WERI-Rb-1 (cell line): ENCODE measurements around the gene CPNE5.
"Not testable (repeated sequence)": the region's sequence is repeated elsewhere in the genome, so short reads cannot be mapped to it uniquely, and the experiment has no call there.

ENCODE experiments used
- DNase-seq: peaks from one replicate; pipeline ENCODE4 v3.0.0-alpha.2; 2020
- H3K27ac ChIP-seq: fragments of 250-450 bp; sonication (Bioruptor Pico); 2 replicates; pipeline ENCODE4 v1.5.1; 2020; ENCODE audit warnings: mild to moderate bottlenecking, moderate library complexity
- H3K27me3 ChIP-seq: fragments of 250-450 bp; sonication (Bioruptor Pico); 2 replicates; pipeline ENCODE4 v1.5.1; 2021; ENCODE audit warnings: mild to moderate bottlenecking, low read depth, moderate library complexity; ENCODE audit not compliant: insufficient read depth, severe bottlenecking
- H3K36me3 ChIP-seq: fragments of 250-450 bp; sonication (Bioruptor Pico); 2 replicates; pipeline ENCODE4 v1.5.1; 2020; ENCODE audit warnings: mild to moderate bottlenecking, moderate library complexity
- H3K4me3 ChIP-seq: 2 replicates; pipeline ENCODE4 v1.5.1; 2011; ENCODE audit warnings: low read depth, mild to moderate bottlenecking, control low read depth, low read length
- H3K9me3 ChIP-seq: fragments of 250-450 bp; sonication (Bioruptor Pico); 2 replicates; pipeline ENCODE4 v1.5.1; 2021; ENCODE audit warnings: mild to moderate bottlenecking, moderate library complexity; ENCODE audit not compliant: severe bottlenecking
- CTCF ChIP-seq: IDR thresholded peaks from 2 replicates; pipeline ENCODE4 v1.5.1; 2011; ENCODE audit warnings: low read depth, mild to moderate bottlenecking, control low read depth, inconsistent platforms, low read length

CPNE5 gene

GRCh38 chr6:36725581-36725980, 113.7 kb downstream of the CPNE5 start:
- DNase-seq = no peak
- H3K36me3 ChIP-seq = no peaks in the 10 kb centered on the region
- no peak for TF ChIP-seq CTCF
- no peaks in the 10 kb centered on the region for H3K27me3 ChIP-seq
- H3K27ac ChIP-seq = no peak overlapping the region
- H3K4me3 ChIP-seq = no peak overlapping the region
- H3K9me3 ChIP-seq = no peaks in the 10 kb centered on the region

GRCh38 chr6:36724514-36725390, 114.5 kb downstream of the CPNE5 start:
- H3K27ac ChIP-seq = no peak overlapping the region
- no peaks in the 10 kb centered on the region for H3K9me3 ChIP-seq
- H3K36me3 ChIP-seq = no peaks in the 10 kb centered on the region
- no peak overlapping the region for H3K4me3 ChIP-seq
- H3K27me3 ChIP-seq = no peaks in the 10 kb centered on the region
- peak; percentile 83 for TF ChIP-seq CTCF
- DNase-seq = peak; percentile 92

- not testable (repeated sequence) for H3K27me3 ChIP-seq, H3K9me3 ChIP-seq, DNase-seq, H3K27ac ChIP-seq, H3K4me3 ChIP-seq, H3K36me3 ChIP-seq
Observed at GRCh38 chr6:36723992-36724391, 115.3 kb downstream of the CPNE5 start.

GRCh38 chr6:36722879-36723278, 116.4 kb downstream of the CPNE5 start:
- Histone ChIP-seq H3K27ac (no peak overlapping the region), H3K9me3 (no peaks in the 10 kb centered on the region), H3K36me3 (no peaks in the 10 kb centered on the region), H3K4me3 (no peak overlapping the region), H3K27me3 (no peaks in the 10 kb centered on the region)
- DNase-seq = no peak
- TF ChIP-seq CTCF = no peak

- no peak overlapping the region for H3K4me3 ChIP-seq
- no peak for DNase-seq
- no peak overlapping the region for H3K27ac ChIP-seq
- H3K36me3 ChIP-seq = no peaks in the 10 kb centered on the region
- H3K27me3 ChIP-seq = no peaks in the 10 kb centered on the region
- H3K9me3 ChIP-seq = no peaks in the 10 kb centered on the region
- no peak for TF ChIP-seq CTCF
Observed at GRCh38 chr6:36722365-36722764, 116.9 kb downstream of the CPNE5 start.

- TF ChIP-seq CTCF = no peak
- no peak overlapping the region for H3K27ac ChIP-seq
- no peak overlapping the region for H3K4me3 ChIP-seq
- no peak for DNase-seq
- H3K27me3 ChIP-seq = no peaks in the 10 kb centered on the region
- no peaks in the 10 kb centered on the region for H3K9me3 ChIP-seq
- H3K36me3 ChIP-seq = no peaks in the 10 kb centered on the region
Observed at GRCh38 chr6:36721369-36722140, 117.7 kb downstream of the CPNE5 start.
